Inflammatory macrophage (primary cell): ENCODE data around the gene MYBPHL.
A peak's percentile ranks its signal among the peaks of the same experiment; 100 is the strongest.

Experiments
- DNase-seq, 2 donors: peaks; one replicate each; pipeline ENCODE4 v3.0.0-alpha.2; 2020 to 2022

MYBPHL gene

DNA sequence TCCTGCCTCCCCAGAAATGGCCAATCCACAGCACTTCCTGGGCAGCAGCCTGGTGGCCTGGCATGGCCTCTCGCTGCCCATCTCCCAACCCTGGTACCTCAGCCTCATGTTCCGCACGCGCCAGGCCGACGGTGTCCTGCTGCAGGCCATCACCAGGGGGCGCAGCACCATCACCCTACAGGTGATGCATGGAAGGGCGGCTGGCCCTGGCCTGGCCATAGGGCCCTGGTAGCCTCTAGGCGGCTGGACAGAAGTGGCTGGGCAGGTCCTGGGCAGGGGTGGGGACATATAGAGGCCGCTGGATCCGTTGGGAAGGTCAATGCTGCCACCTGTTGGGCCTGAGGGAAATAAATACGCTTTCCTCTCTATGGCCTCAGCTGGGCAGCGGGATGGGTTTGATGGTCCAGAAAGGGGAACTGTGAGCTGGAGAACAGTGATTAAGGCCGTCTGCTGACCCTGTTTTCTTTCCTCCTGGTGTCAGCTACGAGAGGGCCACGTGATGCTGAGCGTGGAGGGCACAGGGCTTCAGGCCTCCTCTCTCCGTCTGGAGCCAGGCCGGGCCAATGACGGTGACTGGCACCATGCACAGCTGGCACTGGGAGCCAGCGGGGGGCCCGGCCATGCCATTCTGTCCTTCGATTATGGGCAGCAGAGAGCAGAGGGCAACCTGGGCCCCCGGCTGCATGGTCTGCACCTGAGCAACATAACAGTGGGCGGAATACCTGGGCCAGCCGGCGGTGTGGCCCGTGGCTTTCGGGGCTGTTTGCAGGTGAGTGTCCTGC is 43.0 kb downstream of the MYBPHL start:
- peak; percentile 83 to 88 for DNase-seq

DNA sequence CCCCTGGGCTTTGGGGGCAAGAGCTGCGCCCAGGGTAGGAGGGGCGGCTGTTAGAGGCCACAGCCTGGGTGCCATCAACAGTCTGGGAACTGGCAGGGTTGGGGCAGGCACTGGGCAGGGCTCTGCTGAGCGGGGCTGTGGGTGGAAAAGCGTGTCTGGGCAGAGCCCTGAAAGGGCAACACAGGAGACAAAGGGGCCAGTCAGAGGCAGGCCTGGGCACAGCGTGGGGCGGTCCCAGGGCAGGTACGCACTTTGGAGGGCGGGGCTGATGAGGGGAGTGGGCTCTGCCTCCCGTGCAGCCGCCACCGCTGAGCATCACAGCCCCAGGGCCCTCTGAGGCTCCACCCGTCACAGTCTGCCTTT is 43.6 kb downstream of the MYBPHL start:
- no peak for DNase-seq

DNA sequence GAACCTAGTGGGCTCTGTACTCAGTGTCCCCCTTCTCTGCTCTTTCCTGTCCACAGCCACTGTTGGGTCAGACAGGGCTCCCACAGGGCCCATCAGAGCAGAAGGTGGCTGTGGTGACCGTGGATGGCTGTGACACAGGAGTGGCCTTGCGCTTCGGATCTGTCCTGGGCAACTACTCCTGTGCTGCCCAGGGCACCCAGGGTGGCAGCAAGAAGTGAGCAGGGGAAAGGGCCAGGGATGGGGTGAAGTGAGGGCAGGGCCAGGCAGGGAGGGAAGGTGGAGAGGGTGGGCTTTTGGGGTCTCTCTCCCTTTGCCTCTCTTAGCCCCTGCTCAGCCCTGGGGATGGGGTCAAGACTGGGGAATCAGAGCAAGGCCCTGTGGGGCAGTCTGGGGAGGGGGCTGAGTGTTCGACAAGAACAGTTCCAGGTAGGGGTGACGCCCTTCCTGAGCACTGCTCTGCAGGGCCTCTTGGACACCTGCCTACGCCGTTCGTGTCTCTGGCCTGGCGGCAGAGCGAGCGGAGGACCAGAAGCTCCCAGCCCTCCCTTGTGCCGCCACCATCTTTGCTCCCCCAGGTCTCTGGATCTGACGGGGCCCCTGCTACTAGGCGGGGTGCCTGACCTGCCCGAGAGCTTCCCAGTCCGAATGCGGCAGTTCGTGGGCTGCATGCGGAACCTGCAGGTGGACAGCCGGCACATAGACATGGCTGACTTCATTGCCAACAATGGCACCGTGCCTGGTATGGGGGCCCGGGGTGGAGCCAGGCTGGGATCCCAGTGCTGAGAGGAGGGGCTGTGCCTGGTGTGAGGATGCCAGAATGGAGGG is 44.4 kb downstream of the MYBPHL start:
- DNase-seq = no peak

DNA sequence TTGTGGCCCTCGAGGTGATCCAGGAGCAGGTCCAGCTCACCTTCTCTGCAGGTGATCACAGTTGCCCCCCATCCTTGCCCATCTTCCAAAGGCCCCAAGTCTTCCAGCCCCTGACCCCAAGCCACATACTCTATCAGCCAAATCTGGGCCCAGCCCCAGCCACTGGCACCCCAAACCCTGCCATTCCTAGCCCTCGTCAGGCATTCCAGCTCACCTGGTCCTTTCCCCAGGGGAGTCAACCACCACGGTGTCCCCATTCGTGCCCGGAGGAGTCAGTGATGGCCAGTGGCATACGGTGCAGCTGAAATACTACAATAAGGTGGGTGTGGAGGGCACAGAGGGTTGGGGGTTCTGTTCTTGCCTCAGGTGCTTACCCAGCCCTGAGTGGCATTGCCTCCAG is 45.2 kb downstream of the MYBPHL start:
- DNase-seq = no peak

DNA sequence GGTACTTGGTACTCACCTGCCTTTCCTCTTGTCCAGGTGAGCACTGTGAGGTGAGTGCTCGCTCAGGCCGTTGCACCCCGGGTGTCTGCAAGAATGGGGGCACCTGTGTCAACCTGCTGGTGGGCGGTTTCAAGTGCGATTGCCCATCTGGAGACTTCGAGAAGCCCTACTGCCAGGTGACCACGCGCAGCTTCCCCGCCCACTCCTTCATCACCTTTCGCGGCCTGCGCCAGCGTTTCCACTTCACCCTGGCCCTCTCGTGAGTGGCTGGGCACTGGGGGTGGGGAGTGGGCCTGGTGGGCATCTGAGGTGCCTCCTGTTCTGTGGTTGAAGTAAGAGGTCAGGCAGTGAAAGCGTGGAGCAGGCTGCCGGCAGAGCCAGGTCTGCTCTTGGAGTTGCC is 45.8 kb downstream of the MYBPHL start:
- no peak for DNase-seq

DNA sequence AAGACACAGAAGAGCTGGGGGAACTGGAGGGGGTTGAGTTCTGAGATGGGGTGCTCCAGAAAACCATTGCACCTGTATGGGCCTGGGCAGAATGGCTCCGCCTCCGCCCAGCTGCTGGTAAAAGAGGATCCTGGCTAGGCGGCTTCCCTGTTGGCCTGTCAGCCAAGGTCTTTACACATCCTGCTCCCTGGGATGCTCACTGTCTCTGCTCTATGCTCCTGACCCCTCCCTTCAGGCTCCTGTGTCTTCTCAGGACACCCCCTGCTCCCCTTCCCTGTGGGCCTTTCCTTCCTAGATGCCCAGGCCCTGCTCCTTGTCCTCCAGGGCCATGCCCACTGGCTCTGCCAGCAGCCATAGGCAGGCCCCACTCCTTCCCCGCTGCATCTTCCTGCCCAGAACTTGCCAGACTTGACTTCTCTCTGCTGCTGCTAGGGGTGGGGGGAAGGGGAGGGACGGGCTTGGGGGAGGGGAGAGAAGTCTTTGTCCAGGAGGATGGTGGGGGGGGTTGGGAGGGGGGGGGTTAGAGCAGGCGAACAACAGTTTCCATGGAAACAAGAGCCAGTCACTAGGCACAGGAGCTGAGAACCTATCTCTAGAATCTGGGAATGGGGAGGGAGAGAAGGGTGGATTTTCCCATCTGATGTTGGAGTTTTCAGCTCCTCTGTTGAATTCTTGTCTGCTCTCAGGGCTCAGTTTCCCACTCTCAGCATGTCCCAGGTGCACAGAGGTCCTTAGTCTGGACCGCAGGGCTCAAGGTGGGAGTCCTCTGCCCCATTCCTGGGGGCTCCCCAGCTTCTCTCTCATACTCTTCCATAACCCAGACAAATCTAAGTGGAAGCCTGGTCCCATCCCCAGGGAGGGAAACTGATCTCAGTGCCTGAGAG is 46.9 kb downstream of the MYBPHL start:
- DNase-seq = no peak

DNA sequence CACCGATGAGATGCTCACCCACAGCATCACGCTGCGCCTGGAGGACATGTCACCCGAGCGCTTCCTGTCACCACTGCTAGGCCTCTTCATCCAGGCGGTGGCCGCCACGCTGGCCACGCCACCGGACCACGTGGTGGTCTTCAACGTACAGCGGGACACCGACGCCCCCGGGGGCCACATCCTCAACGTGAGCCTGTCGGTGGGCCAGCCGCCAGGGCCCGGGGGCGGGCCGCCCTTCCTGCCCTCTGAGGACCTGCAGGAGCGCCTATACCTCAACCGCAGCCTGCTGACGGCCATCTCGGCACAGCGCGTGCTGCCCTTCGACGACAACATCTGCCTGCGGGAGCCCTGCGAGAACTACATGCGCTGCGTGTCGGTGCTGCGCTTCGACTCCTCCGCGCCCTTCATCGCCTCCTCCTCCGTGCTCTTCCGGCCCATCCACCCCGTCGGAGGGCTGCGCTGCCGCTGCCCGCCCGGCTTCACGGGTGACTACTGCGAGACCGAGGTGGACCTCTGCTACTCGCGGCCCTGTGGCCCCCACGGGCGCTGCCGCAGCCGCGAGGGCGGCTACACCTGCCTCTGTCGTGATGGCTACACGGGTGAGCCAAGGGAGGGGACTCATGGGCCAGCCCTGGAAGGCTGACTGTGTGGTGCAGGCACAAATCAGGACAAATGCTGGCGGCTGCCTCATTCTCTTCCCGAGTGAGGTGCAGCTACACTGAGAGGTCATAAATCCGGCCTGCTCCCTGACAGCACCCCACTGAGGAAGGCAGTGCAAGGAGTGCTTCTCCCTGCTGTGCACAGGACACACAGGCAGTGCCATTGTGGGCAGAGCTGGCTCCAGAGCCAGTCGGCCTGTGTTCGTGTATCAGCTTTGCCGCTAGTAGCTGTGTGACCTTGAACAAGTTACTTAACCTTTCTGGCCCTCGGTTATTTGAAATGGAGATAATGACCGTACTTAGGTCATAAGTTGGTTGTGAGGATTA is 48.0 kb downstream of the MYBPHL start:
- no peak for DNase-seq

DNA sequence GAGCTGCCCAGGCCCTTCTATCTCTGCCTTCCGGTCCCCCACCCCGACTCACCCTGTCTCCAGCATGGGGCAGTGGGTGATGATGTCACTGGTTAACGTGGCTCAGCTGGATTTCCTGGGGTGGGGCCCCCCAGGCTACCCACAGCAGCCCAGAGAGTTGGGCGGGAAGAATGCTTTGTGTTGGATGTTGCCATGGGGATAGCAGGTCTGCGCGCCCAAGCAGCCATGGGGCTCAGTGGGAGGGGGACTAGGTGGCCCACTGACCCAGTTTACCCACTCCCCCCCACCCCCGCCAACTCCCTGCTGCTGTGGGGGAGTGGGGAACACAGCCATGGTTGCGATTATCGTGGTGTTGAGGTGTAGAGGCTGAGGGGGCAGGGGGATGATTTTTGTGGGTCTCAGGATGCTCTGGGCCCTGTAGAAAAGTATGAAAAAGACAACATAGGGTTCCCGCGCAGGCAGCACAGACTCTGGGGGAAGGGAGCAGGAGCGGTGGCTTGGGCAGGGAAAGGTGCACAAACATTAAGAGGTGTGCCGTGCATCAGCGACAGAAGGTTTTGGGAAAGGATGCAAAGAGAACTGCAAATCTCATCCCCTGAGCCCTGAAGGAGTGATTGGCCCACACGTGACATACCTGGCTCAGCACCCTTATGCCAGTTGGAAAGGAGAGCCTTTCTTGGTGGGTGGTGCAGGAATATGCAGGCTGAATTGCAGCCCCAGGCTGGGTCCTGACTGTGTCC is 49.0 kb downstream of the MYBPHL start:
- DNase-seq = no peak

DNA sequence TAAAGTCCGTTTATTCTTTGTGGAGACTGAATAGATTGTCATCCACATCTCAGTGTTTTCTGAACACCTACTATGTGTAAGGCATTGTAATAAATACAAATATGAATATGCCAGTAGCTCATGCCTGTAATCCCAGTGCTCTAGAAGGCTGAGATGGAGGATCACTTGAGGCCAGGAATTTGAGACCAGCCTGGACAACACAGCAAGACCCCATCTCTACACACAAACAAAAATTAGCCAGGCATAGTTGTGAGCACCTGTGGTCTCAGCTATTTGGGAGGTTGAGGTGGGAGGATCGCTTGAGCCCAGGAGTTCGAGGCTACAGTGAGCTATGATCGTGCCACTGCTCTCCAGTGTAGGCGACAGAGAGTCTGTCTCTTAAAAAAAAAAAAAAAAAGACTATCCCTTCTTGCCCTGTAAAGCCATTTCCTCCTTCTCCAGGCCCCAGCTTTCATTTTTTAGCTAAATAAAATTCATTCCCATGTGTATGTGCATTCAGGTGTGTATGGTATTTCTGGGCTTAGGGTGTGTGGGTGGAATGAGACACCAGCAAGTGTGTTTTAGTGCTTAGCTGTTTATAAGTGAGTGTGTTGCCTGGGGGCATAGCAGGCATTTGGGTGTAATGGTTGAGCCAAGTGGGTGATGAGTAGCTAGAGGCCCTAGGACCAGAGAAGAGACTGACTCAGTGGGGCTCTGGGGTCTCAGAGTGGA is 49.7 kb downstream of the MYBPHL start:
- no peak for DNase-seq

DNA sequence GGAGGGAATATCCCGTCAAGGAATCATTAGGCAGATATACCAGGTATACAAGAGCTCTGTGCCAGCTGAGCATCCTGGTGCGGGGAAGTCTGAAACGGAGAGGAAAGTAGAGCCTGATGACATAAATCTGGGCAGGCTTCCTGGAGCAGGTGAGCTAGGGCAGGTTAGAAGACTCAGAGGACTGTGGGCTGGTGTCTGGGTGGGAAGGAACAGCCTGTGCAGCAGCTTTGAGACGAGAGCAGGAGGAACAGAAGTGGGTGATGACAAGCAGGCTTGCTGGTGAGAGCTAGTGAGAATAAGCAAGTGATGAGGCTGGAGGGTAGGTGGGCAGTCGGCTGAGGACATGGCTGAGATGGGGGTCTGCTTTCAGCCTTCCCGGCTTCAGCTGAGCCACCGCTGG is 50.7 kb downstream of the MYBPHL start:
- DNase-seq = no peak

DNA sequence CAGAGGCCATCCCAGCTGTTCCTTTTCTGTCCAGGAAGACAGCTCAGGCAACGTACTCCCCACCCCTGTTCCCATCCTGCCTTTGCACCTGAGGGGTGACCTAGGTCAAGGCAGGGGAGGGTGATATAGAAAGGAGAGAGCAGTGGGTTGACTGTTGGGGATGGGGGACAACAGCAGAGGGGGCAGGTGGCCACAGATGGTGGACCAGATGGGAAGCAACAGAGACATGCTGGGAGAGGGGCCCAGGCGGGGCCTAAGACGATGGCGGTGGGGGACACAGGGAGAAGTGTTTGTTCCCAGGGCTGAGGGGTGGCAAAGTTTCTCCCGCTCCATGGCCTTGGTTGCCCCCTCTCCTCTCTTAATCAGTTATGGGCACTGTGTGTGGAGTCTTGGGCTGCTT is 51.1 kb downstream of the MYBPHL start:
- no peak for DNase-seq

DNA sequence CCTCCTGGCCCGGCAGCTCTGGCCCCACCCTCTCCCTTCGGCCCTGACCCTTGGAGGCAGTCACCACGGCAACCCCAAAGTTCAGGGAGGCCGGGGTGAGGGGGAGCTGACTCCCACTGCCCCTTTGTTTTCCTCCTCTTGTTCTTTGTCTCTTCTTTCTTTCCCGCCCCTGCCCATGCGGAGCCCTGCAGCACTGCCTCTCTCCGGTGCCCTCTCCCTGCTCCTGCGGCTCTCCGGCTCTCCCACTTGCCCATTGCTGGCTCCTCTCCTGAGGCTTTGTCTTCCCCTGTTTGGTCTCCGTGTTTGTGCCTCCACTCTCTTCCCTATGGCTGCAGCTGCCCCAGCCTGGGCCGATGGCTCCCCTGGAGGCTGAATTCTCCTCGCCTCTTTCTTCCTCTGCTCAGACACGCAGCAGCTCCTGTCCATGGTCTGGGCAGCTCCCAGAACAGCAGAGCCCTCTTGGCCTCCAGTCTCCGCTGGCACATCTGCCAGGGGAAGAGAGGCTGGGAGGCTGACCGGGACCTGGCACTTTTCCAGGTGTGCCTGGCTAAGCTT is 51.6 kb downstream of the MYBPHL start:
- DNase-seq = no peak

DNA sequence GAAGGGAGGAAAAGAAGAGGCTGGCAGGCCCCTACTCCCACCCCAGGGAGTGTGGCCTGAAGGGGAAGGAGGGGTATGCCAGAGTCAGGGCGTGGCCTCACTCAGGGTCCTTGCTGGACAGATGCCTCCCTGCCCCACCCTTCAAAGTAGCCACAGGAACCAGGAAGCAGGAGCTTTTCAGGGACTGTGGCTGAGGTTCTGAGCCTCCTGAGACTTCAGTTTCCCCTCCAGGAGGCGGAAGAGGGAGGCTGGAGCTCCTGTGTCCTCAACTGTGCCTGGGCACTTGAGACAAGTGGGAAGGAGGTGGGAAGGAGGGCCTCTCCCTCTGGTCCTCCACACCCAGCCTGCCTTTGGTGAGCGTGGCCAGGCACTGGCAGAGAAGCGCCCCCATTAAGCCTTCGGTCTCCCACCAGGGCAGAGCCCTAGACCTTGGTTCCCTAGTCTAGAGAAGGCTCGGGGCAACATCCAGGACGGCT is 52.2 kb downstream of the MYBPHL start:
- no peak for DNase-seq

DNA sequence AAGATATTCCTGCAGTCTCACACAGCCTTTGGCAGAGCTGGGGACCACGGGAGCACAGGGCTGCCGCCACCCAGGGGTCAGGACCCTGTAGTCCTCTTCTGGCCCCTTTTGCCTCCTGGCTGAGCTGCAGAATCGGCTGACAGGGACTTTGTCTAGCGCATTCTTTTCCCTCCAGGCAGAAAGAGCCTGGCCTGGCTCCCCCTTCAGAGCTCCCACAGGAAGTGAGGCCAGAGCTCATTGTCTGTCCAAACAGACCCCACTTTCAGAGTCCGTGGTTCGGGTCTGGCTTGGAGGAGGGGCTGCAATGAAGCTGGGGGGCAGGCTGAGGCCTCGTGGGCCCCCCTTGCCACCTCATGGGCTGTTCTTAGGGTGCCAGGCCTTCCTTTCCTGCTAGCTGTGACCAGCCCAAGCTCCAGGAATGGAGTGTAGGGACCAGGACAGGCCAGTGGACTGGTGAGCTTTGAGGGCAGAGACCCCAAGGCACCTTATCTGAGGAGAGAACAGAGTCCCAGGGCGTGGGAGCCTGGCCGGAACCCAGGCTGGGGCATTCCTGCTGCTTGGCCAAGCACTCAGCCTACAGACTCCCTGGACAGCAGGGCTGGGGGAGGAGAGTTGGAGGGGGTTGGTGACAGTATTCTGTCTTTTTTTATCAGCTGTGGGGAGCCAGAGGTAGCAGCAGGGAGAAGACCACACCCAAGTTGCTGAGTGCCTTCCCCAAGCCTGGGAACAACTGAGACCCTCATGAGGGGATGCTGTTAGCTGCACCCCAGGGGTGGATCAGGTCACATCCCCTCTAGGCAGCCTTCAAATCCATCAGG is 52.8 kb downstream of the MYBPHL start:
- no peak for DNase-seq

DNA sequence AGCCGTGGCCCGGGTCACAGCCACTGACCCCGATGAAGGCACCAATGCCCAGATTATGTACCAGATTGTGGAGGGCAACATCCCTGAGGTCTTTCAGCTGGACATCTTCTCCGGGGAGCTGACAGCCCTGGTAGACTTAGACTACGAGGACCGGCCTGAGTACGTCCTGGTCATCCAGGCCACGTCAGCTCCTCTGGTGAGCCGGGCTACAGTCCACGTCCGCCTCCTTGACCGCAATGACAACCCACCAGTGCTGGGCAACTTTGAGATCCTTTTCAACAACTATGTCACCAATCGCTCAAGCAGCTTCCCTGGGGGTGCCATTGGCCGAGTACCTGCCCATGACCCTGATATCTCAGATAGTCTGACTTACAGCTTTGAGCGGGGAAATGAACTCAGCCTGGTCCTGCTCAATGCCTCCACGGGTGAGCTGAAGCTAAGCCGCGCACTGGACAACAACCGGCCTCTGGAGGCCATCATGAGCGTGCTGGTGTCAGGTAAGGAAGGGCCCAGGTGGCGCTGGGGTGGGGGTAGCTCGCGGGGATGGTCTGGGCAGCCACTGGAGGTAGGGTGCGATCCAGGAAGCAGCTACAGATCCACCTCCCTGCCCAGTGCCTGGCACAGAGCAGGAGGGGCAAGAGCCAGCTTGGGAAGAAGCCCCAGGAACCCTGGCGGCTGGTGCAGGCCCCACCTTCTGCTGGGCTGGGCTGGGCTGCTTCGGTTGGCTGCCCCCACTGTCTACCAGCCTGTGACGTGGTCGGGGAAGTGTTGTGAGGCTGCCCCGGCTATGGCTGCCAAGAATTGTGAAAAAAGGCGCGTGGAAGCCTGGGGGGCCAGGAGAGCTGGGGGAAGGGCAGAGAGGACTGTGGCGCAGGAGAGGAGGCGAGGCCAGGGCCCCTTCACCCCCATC is 53.7 kb downstream of the MYBPHL start:
- DNase-seq = no peak

DNA sequence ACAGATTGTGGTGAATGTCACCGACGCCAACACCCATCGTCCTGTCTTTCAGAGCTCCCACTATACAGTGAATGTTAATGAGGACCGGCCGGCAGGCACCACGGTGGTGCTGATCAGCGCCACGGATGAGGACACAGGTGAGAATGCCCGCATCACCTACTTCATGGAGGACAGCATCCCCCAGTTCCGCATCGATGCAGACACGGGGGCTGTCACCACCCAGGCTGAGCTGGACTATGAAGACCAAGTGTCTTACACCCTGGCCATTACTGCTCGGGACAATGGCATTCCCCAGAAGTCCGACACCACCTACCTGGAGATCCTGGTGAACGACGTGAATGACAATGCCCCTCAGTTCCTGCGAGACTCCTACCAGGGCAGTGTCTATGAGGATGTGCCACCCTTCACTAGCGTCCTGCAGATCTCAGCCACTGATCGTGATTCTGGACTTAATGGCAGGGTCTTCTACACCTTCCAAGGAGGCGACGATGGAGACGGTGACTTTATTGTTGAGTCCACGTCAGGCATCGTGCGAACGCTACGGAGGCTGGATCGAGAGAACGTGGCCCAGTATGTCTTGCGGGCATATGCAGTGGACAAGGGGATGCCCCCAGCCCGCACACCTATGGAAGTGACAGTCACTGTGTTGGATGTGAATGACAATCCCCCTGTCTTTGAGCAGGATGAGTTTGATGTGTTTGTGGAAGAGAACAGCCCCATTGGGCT is 54.5 kb downstream of the MYBPHL start:
- DNase-seq = no peak
